GM06990 (cell line): Measurements from ENCODE around the gene ATG16L1.

Experiments used
- DNase-seq: peaks from one replicate; pipeline ENCODE4 v3.0.0-alpha.2; 2011; ENCODE audit not compliant: insufficient read length; ENCODE audit errors: extremely low read depth
- H3K27me3 ChIP-seq: replicated peaks from 2 replicates; pipeline ENCODE4 v1.6.0; 2011; ENCODE audit warnings: low read length; ENCODE audit not compliant: control insufficient read depth, insufficient read depth
- H3K36me3 ChIP-seq: 2 replicates; pipeline ENCODE4 v1.5.1; 2011; ENCODE audit warnings: low read length; ENCODE audit not compliant: control insufficient read depth, insufficient read depth
- H3K4me3 ChIP-seq: replicated peaks from 2 replicates; pipeline ENCODE4 v1.5.1; 2011; ENCODE audit warnings: low read depth, mild to moderate bottlenecking, control low read depth, low read length
- TF ChIP-seq, protein P1 (sequence below): IDR thresholded peaks from 2 replicates; pipeline ENCODE4 v1.5.1; 2011; ENCODE audit warnings: low read length, control low read depth, mild to moderate bottlenecking, inconsistent platforms; ENCODE audit not compliant: insufficient read depth, poor library complexity, severe bottlenecking

The ATG16L1 gene

DNA sequence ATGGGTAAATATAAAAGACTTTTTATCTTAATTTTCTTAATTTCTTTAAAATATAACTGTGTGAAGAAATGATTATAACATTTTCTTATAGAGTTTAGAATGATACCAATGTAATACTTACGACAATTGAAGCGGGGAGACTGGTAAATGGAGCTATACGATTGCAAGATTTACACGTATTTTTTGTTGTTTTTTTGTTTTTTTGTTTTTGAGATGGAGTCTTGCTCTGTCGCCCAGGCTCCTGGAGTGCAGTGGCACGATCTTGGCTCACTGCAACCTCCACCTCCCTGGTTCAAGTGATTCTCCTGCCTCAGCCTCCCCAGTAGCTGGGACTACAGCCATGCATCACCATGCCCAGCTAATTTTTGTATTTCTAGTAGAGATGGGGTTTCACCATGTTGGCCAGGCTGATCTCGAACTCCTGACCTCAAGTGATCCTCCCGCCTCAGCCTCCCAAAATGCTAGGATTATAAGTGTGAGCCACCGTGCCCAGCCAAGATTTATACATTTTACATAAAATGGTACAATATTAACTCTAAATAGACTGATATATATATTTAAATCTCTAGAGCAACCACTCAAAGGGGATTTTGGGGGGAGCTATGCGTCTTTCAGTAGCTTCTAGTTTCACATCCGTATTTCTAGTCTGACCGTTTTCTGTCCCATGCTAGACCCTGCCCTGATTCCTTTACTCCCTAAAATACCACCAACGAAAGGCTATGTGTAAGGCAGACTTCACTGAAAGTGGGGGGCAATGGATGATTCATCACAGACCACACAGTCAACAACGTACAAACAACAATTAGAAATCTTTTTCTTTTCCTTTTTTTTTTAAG lies 28.2 kb upstream of the ATG16L1 start:
- Histone ChIP-seq H3K36me3 (no peaks in the 10 kb centered on the region), H3K27me3 (no peaks in the 10 kb centered on the region), H3K4me3 (no peak overlapping the region)
- TF ChIP-seq, protein P1, sequence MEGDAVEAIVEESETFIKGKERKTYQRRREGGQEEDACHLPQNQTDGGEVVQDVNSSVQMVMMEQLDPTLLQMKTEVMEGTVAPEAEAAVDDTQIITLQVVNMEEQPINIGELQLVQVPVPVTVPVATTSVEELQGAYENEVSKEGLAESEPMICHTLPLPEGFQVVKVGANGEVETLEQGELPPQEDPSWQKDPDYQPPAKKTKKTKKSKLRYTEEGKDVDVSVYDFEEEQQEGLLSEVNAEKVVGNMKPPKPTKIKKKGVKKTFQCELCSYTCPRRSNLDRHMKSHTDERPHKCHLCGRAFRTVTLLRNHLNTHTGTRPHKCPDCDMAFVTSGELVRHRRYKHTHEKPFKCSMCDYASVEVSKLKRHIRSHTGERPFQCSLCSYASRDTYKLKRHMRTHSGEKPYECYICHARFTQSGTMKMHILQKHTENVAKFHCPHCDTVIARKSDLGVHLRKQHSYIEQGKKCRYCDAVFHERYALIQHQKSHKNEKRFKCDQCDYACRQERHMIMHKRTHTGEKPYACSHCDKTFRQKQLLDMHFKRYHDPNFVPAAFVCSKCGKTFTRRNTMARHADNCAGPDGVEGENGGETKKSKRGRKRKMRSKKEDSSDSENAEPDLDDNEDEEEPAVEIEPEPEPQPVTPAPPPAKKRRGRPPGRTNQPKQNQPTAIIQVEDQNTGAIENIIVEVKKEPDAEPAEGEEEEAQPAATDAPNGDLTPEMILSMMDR = no peak
- DNase-seq = peak; percentile 50

DNA sequence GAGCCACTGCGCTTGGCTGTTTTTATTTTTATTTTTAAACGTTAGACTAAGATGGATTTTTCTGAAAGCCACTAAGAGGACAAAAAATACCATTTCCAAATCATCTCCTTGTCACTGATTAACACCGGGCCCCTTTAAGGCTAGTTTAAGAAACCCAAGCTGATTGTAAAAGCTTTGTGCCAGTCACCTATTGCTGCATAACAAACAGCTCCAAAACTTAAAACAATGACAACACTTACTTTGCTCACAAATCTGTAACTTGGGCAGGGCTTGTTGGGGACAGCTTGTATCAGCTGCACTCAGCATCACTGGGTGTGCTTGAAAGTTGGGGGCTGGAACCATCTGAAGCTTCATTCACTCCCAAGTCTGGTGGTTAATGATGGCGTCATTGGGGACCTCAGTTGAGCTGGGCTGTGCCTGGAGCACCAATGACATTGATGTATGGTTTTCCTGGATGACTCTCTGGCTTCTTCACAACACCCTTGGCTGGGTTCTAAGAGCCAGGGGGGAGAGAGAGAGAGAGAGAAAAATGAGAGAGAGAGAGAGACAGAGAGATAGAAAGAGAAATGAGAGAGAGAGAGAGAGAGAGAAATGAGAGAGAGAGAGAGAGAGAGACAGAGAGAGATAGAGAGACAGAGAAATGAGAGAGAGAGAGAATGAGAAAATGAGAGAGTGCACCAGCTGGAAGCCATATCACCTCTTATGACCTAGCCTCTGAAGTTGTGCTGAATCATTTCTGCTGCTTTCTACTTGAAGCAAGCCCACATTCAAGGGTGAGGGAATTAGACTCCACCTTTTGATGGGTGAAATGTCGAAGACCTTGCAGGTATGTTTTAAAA lies 26.0 kb upstream of the ATG16L1 start:
- DNase-seq = no peak
- TF ChIP-seq, protein P1 = no peak
- H3K4me3 ChIP-seq = no peak overlapping the region

DNA sequence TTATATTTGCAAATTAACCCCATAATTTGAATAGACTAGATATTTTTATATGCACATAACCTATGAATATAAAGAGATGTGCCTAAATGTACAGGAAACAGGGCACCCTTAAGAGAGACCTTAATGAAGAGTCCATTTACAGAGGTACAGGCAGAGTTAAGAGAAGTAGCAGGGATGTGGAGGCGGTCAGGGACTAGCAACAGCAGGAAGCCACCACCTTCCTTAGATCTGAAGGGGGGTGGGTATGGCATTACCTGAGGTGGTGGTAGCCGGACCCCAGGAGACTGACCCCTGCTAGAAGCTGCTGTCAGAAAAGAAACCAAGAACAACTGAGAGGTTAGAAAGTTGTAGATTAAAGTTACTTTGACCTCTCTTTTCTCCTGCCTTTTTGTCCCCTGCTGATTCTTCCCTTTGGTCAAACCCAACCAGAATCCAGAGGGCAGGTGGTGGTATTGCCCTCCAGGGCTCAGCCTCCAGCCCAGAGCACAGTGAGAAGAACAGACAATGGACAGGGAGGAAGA lies 24.9 kb upstream of the ATG16L1 start:
- DNase-seq = no peak
- Histone ChIP-seq H3K27me3 (no peaks in the 10 kb centered on the region), H3K36me3 (no peaks in the 10 kb centered on the region), H3K4me3 (no peak overlapping the region)
- TF ChIP-seq, protein P1 = no peak

More for the DNA sequence above, 26.0 kb upstream of the ATG16L1 start:
- H3K27me3 ChIP-seq = no peaks in the 10 kb centered on the region
- no peaks in the 10 kb centered on the region for H3K36me3 ChIP-seq

DNA sequence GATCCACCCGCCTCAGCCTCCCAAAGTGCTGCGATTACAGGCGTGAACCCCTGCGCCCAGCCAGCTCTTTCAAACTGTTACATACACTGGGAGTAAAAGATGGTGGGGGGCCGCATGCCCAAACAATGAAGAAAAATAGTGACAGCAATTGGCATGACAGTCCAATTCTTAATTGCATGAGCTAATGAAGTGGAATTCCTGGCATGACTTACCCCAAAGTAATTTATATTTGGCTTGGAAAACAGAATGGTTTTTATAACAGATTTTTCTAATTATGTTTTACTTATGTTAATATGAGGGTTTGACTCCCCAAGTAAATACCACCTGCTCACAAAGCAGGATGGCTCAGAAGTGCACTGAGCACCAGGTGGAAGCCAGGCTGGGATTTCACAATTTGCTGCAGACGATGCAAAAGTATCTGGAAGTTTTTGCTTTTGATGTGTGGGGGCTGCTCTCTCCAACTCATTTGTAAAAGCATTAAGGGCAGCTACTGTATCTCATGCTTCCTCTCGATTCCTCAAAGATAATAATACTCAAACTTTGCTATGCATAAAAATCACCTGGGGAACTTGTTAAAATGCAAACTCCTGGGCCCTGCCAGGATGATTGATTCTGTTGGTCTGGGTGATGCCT lies 24.0 kb upstream of the ATG16L1 start:
- no peak for DNase-seq
- no peak overlapping the region for H3K4me3 ChIP-seq
- H3K27me3 ChIP-seq = no peaks in the 10 kb centered on the region
- TF ChIP-seq, protein P1 = no peak
- H3K36me3 ChIP-seq = no peaks in the 10 kb centered on the region

DNA sequence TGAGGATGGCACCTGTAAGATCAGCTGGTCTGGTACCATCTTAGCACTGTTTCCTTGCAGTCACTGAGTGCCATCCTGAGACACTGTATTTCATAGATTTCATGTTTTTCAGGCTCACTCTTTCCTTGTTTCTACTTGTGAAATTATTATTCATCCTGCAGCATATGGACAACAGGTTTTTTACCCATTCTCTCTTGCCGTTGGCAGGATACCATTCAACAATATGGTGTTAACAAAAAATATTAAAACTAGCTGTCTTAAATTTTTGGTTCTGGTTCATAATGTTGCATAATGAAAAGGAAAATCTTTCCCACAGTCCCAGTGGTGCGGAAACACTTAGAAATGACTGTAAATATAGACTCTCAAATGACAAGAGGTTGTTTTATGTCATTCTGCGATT lies 23.1 kb upstream of the ATG16L1 start:
- no peaks in the 10 kb centered on the region for H3K36me3 ChIP-seq
- TF ChIP-seq, protein P1 = no peak
- no peaks in the 10 kb centered on the region for H3K27me3 ChIP-seq
- no peak overlapping the region for H3K4me3 ChIP-seq
- DNase-seq = no peak
